CD4-positive, alpha-beta T cell (primary cell): Measurements from ENCODE around the gene FUT6. TPM values are rescaled to one million over a fixed set of nuclear protein-coding genes. Genes with fewer than 3 reads are reported as not detected.

Experiments used
- ATAC-seq: fragments of 200-7000 bp; cut with Tn5 transposase; one replicate; pipeline ENCODE4 v1.10.0; 2022; ENCODE audit warnings: mild to moderate bottlenecking; ENCODE audit not compliant: poor library complexity
- CTCF ChIA-PET: fragments of 350-600 bp; sonication (Branson Sonifier 250); formaldehyde crosslinking; loops from one replicate; lab custom pipeline; 2021; ENCODE audit warnings: antibody characterized with exemption, inconsistent platforms; lab: Charles Lee
- POLR2A ChIA-PET: fragments of 350-600 bp; sonication (Branson Sonifier 250); formaldehyde crosslinking; loops from one replicate; lab custom pipeline; 2021; ENCODE audit warnings: antibody characterized with exemption, inconsistent platforms; lab: Charles Lee
- DNase-seq, 14 experiments: peaks; one replicate each; pipeline ENCODE4 v3.0.0-alpha.2; 2013 to 2020; ENCODE audit warnings: mixed read lengths in 2 of 14
- H3K27ac ChIP-seq, 2 donors: one replicate each; pipeline versions ENCODE4 v1.5.1 to v1.7.0; 2013; ENCODE audit warnings: low read length in 2 of 2, low read depth in 1 of 2, mild to moderate bottlenecking in 1 of 2
- H3K27me3 ChIP-seq, 2 experiments: 1 replicate in 1 of 2; 2 replicates in 1 of 2; pipeline versions ENCODE4 v1.6.1 to v1.7.0; 2013; ENCODE audit warnings: low read length in 2 of 2, control low read depth in 1 of 2, mild to moderate bottlenecking in 1 of 2, moderate library complexity in 1 of 2; ENCODE audit not compliant: insufficient read depth in 2 of 2, control insufficient read depth in 1 of 2
- H3K36me3 ChIP-seq: one replicate; pipeline ENCODE4 v1.6.1; 2013; ENCODE audit warnings: low read length, control low read depth; ENCODE audit not compliant: insufficient read depth
- H3K4me1 ChIP-seq: one replicate; pipeline ENCODE4 v1.6.1; 2013; ENCODE audit warnings: low read length, control low read depth; ENCODE audit not compliant: insufficient read depth
- H3K4me3 ChIP-seq: one replicate; pipeline ENCODE4 v1.5.1; 2013; ENCODE audit warnings: mild to moderate bottlenecking, low read length, moderate library complexity
- H3K9me3 ChIP-seq, 2 experiments: 1 replicate in 1 of 2; 2 replicates in 1 of 2; pipeline versions ENCODE4 v1.6.1 to v1.7.0; 2013; ENCODE audit warnings: low read length in 2 of 2, mild to moderate bottlenecking in 2 of 2, control low read depth in 1 of 2, moderate library complexity in 1 of 2; ENCODE audit not compliant: control insufficient read depth in 1 of 2, insufficient read depth in 1 of 2
- H3K27ac Mint-ChIP-seq: one replicate; pipeline ENCODE4 v1.8.0; 2020; ENCODE audit warnings: mixed read lengths
- H3K27me3 Mint-ChIP-seq: one replicate; pipeline ENCODE4 v1.8.0; 2021; ENCODE audit warnings: mixed read lengths
- H3K36me3 Mint-ChIP-seq: one replicate; pipeline ENCODE4 v1.8.0; 2021; ENCODE audit warnings: low read depth, mixed read lengths
- H3K4me1 Mint-ChIP-seq: one replicate; pipeline ENCODE4 v1.8.0; 2021; ENCODE audit warnings: low read depth, mixed read lengths
- H3K4me3 Mint-ChIP-seq: one replicate; pipeline ENCODE4 v1.8.0; 2020; ENCODE audit warnings: mild to moderate bottlenecking, mixed read lengths
- H3K9me3 Mint-ChIP-seq: one replicate; pipeline ENCODE4 v1.8.0; 2020; ENCODE audit warnings: mixed read lengths
- intact Hi-C, 2 experiments: fragments of 100-400 bp; cut with DNase I in 1 of 2; cut with micrococcal nuclease in 1 of 2; formaldehyde crosslinking; loops; one replicate each; pipeline versions ENCODE4 v1.15.1 to v1.9.0; 2023 to 2025; cut with DNase I, micrococcal nuclease
- total RNA-seq, 174 experiments: library from RNA in 2 of 174; stranded (reverse) in 2 of 174; gene quantifications; one replicate each; pipeline ENCODE4 v1.2.3 and lab custom pipeline; 2021 to 2026
- TF ChIP-seq, protein P1 (sequence below): fragments of 200-600 bp; IDR thresholded peaks from one replicate; pipeline ENCODE4 v1.8.0; 2022; ENCODE audit warnings: antibody characterized with exemption, mild to moderate bottlenecking

Gene FUT6
- total RNA-seq, 2 experiments from 2014 or later = 0.17 TPM; not detected in 1

DNA sequence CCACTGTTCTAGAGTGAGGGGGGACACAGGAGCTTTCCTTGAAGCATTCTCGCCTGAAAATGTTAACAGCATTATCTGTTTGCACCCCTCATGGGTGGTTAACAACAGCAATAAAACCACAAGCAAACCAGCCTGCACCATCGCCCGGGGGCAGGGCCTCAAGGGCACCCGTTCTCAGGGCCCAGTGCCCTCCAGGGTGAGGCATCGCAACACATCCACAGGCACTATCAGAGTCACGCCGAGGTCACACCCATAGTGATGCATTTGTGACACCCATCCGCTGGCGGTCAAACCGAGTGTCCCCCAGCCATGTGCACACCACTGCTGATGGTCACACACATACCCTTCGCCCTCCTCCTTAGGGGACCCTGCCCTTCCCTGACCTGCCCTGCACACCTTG, 26.3 kb upstream of the FUT6 start:
- Mint-ChIP-seq H3K36me3 (no peaks in the 10 kb centered on the region), H3K4me1 (no peaks in the 10 kb centered on the region), H3K9me3 (no peaks in the 10 kb centered on the region), H3K27ac (no peak overlapping the region), H3K4me3 (no peak overlapping the region), H3K27me3 (peaks cover 12% of the 10 kb centered on the region)
- POLR2A ChIA-PET = no interaction called here
- TF ChIP-seq, protein P1, sequence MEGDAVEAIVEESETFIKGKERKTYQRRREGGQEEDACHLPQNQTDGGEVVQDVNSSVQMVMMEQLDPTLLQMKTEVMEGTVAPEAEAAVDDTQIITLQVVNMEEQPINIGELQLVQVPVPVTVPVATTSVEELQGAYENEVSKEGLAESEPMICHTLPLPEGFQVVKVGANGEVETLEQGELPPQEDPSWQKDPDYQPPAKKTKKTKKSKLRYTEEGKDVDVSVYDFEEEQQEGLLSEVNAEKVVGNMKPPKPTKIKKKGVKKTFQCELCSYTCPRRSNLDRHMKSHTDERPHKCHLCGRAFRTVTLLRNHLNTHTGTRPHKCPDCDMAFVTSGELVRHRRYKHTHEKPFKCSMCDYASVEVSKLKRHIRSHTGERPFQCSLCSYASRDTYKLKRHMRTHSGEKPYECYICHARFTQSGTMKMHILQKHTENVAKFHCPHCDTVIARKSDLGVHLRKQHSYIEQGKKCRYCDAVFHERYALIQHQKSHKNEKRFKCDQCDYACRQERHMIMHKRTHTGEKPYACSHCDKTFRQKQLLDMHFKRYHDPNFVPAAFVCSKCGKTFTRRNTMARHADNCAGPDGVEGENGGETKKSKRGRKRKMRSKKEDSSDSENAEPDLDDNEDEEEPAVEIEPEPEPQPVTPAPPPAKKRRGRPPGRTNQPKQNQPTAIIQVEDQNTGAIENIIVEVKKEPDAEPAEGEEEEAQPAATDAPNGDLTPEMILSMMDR = no peak
- intact Hi-C loops = no loop called here
- no peaks in the 10 kb centered on the region for H3K36me3 ChIP-seq
- H3K27me3 ChIP-seq = no peaks in the 10 kb centered on the region
- no peaks in the 10 kb centered on the region for H3K4me1 ChIP-seq
- no peak overlapping the region for H3K27ac ChIP-seq
- CTCF ChIA-PET = no interaction called here
- ATAC-seq = no peak
- DNase-seq = peak in 1 of 14 experiments; percentile 8
- H3K4me3 ChIP-seq = no peak overlapping the region
- H3K9me3 ChIP-seq = no peaks in the 10 kb centered on the region

- CTCF ChIA-PET = no interaction called here
- Histone ChIP-seq H3K36me3 (no peaks in the 10 kb centered on the region), H3K9me3 (no peaks in the 10 kb centered on the region), H3K4me3 (no peak overlapping the region), H3K27me3 (no peaks in the 10 kb centered on the region), H3K4me1 (no peaks in the 10 kb centered on the region), H3K27ac (no peak overlapping the region)
- DNase-seq (no peak), ATAC-seq (no peak)
- Mint-ChIP-seq H3K9me3 (no peaks in the 10 kb centered on the region), H3K27ac (no peak overlapping the region), H3K27me3 (peaks cover 12% of the 10 kb centered on the region), H3K4me1 (no peaks in the 10 kb centered on the region), H3K4me3 (no peak overlapping the region), H3K36me3 (no peaks in the 10 kb centered on the region)
- POLR2A ChIA-PET = no interaction called here
- TF ChIP-seq, protein P1 = no peak
- intact Hi-C loops = no loop called here
Measured at GRCh38 chr19:5864725-5865486, 25.4 kb upstream of the FUT6 start.

DNA sequence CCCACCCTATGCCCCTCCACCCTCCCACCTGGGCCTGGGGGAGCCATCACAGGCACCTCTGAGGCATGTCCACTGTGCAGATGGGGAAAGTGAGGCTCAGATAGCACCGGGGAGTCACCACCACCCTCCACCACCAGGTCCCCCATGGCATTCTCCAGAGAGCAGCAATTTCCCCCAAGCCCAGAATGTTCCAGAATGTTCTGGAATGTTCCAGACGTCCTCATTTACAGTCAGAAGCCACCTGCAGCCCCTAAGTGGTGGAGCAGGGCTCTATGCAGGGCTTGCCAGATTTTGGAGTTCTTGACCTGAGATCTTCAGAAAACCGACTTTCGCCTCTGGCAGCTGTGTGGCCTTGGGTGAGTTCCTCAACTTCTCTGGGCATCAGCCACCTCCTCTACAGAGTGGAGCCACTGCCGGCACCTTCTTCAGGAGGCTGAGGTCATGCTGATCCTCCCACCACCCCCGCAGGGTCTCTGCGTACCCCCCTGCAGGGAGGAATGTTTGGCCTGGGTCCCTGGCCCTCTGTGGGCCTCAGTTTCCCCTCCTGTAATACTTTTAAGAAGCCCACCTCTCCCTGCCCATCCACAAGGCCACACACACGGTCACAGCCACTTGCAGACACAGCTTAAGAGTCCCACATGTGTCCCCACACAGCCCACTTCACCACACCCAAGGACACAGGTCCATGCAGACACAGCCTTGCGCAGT, 24.7 kb upstream of the FUT6 start:
- H3K4me1 Mint-ChIP-seq = no peaks in the 10 kb centered on the region
- no peaks in the 10 kb centered on the region for H3K9me3 ChIP-seq
- intact Hi-C loops = no loop called here
- DNase-seq (no peak), ATAC-seq (no peak)
- no peaks in the 10 kb centered on the region for H3K36me3 Mint-ChIP-seq
- POLR2A ChIA-PET = no interaction called here
- no peak overlapping the region for H3K4me3 Mint-ChIP-seq
- H3K27me3 ChIP-seq = no peaks in the 10 kb centered on the region
- CTCF ChIA-PET = no interaction called here
- H3K4me3 ChIP-seq = no peak overlapping the region
- H3K4me1 ChIP-seq = no peaks in the 10 kb centered on the region
- no peak overlapping the region for H3K27ac Mint-ChIP-seq
- no peaks in the 10 kb centered on the region for H3K9me3 Mint-ChIP-seq
- no peaks in the 10 kb centered on the region for H3K36me3 ChIP-seq
- peaks cover 12% of the 10 kb centered on the region for H3K27me3 Mint-ChIP-seq
- TF ChIP-seq, protein P1 = no peak
- no peak overlapping the region for H3K27ac ChIP-seq
